Neutrophil (primary cell): ENCODE data around the gene IL23A.
"Not testable (repeated sequence)": the region's sequence is repeated elsewhere in the genome, so short reads cannot be mapped to it uniquely, and the experiment has no call there.

ENCODE experiments used
- H3K27ac ChIP-seq: fragments of 200-600 bp; sonication (generic); 2 replicates; pipeline ENCODE4 v1.5.1; 2016; ENCODE audit warnings: mild to moderate bottlenecking, moderate library complexity
- H3K27me3 ChIP-seq: fragments of 200-600 bp; sonication (generic); 2 replicates; pipeline ENCODE4 v1.6.0; 2016; ENCODE audit warnings: mild to moderate bottlenecking
- H3K36me3 ChIP-seq: fragments of 200-600 bp; sonication (generic); 2 replicates; pipeline ENCODE4 v1.5.1; 2017
- H3K4me1 ChIP-seq, 2 experiments: fragments of 200-600 bp in 1 of 2; sonication (generic) in 1 of 2; 1 replicate in 1 of 2; 2 replicates in 1 of 2; pipeline versions ENCODE4 v1.5.1 to v1.6.1; 2013 to 2016; ENCODE audit warnings: low read depth in 1 of 2, low read length in 1 of 2, mild to moderate bottlenecking in 1 of 2, moderate library complexity in 1 of 2; ENCODE audit not compliant: control insufficient read depth in 1 of 2, insufficient read depth in 1 of 2
- H3K4me3 ChIP-seq, 2 experiments: fragments of 200-600 bp in 1 of 2; sonication (generic) in 1 of 2; 1 replicate in 1 of 2; 2 replicates in 1 of 2; pipeline ENCODE4 v1.5.1; 2013 to 2016; ENCODE audit warnings: low read depth in 1 of 2, low read length in 1 of 2, mild to moderate bottlenecking in 1 of 2, moderate library complexity in 1 of 2
- H3K9me3 ChIP-seq: fragments of 200-600 bp; sonication (generic); 2 replicates; pipeline ENCODE4 v1.5.1; 2016
- TF ChIP-seq, protein P1 (sequence below): fragments of 200-600 bp; sonication (generic); IDR thresholded peaks from 2 replicates; pipeline ENCODE4 v1.5.1; 2016; ENCODE audit warnings: antibody characterized with exemption

IL23A gene

DNA sequence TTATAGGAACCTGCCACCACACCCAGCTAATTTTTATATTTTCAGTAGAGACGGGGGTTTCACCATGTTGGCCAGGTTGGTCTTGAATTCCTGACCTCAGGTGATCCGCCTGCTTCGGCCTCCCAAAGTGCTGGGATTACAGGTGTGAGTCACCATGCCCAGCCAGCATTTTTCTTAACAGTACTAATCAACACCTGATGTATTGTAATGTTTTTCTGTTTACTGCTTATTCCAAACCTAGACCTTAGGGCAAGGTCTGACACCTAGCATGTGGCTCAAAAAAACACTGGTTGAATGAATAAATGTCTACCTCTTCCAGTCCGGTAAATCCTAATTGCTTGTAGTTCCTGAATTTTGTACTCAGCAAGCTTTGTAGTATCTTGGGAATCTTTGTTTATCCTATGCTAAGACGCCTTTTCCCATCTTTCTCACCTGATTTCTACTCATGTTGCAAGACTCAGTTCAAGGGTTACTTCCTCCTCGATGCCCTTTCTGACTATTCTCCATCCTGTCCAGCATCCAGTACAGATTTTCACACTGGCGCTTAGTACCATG, 7.7 kb upstream of the IL23A start:
- H3K27ac ChIP-seq, result no peak overlapping the region
- H3K27me3 ChIP-seq, result no peaks in the 10 kb centered on the region
- H3K36me3 ChIP-seq, result peaks cover 20% of the 10 kb centered on the region
- peaks cover 11 to 12% of the 10 kb centered on the region in 2 experiments for H3K4me1 ChIP-seq
- no peak overlapping the region for H3K4me3 ChIP-seq
- H3K9me3 ChIP-seq, result no peaks in the 10 kb centered on the region
- TF ChIP-seq, protein P1, sequence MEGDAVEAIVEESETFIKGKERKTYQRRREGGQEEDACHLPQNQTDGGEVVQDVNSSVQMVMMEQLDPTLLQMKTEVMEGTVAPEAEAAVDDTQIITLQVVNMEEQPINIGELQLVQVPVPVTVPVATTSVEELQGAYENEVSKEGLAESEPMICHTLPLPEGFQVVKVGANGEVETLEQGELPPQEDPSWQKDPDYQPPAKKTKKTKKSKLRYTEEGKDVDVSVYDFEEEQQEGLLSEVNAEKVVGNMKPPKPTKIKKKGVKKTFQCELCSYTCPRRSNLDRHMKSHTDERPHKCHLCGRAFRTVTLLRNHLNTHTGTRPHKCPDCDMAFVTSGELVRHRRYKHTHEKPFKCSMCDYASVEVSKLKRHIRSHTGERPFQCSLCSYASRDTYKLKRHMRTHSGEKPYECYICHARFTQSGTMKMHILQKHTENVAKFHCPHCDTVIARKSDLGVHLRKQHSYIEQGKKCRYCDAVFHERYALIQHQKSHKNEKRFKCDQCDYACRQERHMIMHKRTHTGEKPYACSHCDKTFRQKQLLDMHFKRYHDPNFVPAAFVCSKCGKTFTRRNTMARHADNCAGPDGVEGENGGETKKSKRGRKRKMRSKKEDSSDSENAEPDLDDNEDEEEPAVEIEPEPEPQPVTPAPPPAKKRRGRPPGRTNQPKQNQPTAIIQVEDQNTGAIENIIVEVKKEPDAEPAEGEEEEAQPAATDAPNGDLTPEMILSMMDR, result no peak

DNA sequence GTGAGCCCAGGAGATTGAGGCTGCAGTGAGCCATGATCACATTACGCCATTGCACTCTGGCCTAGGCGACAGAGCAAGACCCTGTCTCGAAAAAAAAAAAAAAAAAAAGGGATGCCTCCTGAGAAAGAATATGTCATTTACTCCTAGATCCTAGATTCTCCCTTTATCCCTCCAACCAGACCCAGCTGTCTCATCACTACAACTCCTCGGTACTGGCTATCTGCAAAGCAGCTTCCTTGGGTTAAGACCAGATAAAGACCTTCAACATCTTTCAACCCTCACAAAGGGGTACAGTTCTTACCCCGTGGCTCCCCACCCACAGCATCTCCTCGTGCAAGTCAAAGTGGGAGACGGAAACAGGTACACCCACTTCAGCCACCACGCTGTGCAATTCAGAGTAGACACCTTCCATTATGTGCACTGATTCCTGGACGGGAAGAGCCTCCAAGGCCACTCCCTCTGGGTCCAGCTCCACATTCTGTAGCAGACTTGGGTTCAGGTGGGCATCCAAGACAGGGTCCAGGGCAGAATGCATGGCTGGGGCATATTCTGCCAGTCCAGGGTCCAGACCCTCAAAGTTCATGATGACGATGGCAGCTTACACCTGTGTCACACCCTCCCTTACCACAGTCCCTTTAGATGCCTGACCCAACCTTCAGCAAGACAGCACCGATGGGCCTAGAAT, 6.0 kb upstream of the IL23A start:
- Histone ChIP-seq H3K4me1 (peaks cover 12 to 13% of the 10 kb centered on the region in 2 experiments), H3K36me3 (peaks cover 6% of the 10 kb centered on the region), H3K27me3 (no peaks in the 10 kb centered on the region), H3K9me3 (no peaks in the 10 kb centered on the region), H3K4me3 (peak overlapping the region in 1 of 2 experiments; percentile 75), H3K27ac (peak overlapping the region; percentile 87)
- TF ChIP-seq, protein P1, result no peak

DNA sequence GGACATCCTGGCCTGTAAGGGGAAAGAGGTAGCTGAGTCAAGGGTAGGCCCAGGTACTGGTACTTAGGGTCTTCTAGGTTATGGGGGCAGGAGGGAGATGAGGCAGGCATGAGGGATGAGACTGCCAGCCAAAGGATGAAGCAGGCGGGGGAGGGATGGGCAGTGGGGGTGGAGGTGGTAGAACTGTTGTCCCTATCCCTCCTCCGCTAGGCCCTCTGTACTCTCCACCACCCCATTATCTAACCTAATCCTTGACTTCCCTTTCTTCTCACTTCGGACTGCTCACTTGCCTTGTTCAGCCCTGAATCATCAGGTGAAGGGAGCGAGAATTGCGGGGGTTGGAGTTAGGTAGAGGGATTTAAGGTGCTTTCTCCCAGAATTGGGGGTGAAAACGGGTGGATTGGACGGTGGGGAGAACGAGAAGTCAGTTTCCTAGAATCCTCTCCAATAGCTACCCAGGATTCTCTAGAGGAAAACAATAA, 5.4 kb upstream of the IL23A start:
- Histone ChIP-seq H3K4me1 (peaks cover 18 to 19% of the 10 kb centered on the region in 2 experiments), H3K27ac (peak overlapping the region; percentile 87)
- TF ChIP-seq, protein P1, result no peak

DNA sequence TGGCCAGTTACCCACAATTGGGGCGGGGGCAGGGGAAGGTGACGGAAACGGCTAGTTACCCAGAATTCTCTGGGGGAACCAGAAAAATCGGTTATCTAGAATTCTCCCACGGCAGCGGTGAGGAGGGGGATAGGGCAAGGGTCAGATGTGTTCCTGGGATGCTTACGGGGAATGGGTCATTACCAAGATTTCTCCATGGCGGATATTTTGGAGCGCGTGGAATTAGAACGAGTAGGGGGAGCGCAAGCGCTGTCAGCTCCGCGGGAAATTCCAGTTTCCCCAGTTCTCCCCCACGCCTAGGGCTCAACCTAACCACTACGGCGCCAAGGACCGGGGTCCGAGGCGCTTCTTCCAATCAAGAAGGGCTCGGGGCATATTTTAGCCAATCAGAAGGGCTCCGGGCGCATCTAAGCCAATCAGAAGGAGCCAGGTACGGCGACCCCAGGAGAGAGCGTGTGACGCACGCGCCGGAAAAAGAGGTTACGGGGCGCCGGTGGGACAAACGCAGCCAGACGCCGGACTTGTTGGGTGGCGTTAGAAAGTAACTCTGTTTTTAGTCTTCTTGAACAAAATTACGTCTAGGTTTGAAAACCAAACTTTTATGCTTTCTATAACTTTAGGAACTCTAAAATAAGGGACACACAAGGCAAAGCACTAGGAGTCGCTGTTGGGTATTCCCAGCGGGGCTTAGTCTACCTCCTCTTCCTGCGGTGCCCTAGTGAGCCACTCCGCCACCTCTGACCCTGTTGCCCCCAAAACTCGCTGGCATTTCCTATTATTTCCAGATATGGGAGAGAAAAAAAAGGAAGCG, 4.8 kb upstream of the IL23A start, which contains the start of gene PAN2:
Gene PAN2 (minus strand): TSS at position 322 of the 811 bp plus-strand sequence. CDS start 906 bp downstream, outside the sequence.
- Histone ChIP-seq H3K9me3 (no peaks in the 10 kb centered on the region), H3K36me3 (no peaks in the 10 kb centered on the region), H3K4me3 (peak within 1 kb of the TSS; percentile 75 to 90), H3K27ac (peak within 1 kb of the TSS; percentile 87), H3K27me3 (no peaks in the 10 kb centered on the region), H3K4me1 (peaks cover 24 to 25% of the 10 kb centered on the region in 2 experiments)
- TF ChIP-seq, protein P1, result peak; percentile 27

More for the DNA sequence above, 5.4 kb upstream of the IL23A start:
- Histone ChIP-seq H3K4me3 (peak overlapping the region; percentile 75 to 90), H3K27me3 (no peaks in the 10 kb centered on the region), H3K9me3 (no peaks in the 10 kb centered on the region), H3K36me3 (peaks cover 3% of the 10 kb centered on the region)

DNA sequence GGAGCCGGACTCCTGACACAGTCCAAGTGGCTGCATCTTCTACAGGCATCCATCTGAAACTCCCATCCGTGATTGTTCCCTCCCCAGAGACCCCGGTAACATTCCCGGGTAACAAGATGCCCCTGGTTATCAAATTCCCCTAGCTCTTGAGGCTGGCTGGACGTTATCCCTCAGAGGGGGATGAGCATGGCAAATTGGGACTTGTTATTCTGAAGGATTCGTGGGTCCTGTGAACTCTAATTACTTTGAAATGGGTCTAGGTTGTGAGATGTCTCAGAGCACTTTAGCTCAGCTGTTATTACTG, 4.2 kb upstream of the IL23A start:
- H3K27me3 ChIP-seq, result no peaks in the 10 kb centered on the region
- H3K4me1 ChIP-seq, result peaks cover 28% of the 10 kb centered on the region in 2 experiments
- peak overlapping the region; percentile 75 to 90 for H3K4me3 ChIP-seq
- no peaks in the 10 kb centered on the region for H3K9me3 ChIP-seq
- peak overlapping the region; percentile 87 for H3K27ac ChIP-seq
- TF ChIP-seq, protein P1, result no peak
- H3K36me3 ChIP-seq, result no peaks in the 10 kb centered on the region

DNA sequence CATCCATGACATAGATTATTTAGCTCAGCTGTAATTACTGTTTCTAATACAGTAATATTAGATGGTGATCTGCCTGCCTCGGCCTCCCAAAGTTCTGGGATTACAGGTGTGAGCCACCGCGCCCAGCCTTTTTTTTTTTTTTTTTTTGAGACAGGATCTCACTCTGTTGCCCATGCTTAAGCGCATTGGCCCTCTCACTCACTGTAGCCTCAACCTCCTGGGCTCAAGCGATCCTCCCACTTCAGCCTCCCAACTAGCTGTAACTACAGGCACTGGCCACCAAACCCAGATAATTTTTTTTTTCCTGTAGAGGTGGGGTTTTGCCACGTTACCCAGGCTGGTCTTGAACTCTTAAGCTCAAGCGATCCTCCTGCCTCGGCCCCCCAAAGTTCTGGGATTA, 3.2 kb upstream of the IL23A start:
- not testable (repeated sequence) for H3K27ac ChIP-seq
- peaks cover 28% of the 10 kb centered on the region in 2 experiments for H3K4me1 ChIP-seq

More for the DNA sequence above, 3.2 kb upstream of the IL23A start:
- H3K4me3 ChIP-seq, H3K36me3 ChIP-seq, H3K9me3 ChIP-seq, H3K27me3 ChIP-seq: not testable (repeated sequence)
